Measurements from ENCODE around the gene SDC1.

SDC1 gene

DNA sequence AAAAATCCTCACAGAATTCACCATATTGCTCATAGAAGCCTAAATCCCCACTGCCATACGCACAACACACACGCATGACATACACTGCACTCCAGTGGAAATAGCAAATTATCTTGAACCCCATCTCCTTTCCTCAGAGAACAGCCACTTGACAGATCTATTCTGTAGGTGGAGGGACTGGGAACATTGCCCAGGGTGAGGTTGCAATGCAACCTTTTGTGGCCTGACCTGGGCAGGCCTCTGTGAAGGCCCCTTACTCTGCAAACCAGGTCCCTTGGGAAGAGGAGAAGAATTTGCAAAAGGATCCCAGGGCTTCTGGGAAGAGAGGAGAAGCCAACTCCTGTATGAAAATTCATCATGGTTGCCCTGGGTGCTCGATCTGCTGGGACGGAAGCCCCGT is 51.9 kb downstream of the SDC1 start:
- DNase-seq (ENCODE audit: low read depth in 2 of 3, low spot score in 1 of 3) = no peak

DNA sequence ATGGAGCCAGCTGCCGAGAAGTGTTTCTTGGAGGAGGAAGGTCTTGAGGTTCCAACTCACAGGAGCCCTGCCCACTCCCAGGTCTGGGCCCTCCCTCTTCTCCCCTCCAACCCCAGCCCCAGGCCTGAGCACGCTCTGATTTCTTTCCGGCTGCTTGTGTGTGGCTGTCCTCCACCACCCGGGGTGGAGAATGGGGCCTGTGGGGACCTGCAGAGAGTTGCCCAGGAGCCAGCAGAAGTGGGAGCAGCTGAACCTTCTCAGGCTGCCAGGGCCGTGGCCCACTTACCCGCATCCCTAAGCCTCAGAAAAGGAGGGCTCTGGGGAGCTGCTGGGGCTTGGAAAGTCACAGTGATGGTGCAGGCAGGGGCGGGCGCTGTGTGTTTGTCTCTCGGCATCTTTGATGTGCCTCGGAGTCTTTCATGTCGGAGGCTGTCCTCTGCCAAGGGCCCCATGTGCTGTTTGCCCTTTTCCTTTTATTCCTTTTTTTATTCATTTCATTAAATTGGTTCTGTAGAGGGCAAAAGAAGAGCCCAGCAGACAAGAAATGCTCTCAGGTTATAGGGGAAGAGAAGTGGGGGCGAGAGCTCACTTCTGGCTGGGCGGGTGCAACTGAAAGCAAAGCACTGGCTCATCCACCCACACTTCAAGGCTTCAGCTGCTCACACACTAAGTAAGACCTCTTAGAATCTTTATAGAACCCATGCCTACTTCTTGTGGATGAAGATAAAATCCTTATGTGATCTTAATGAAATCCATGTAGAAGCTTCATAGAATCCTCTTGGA is 52.5 kb downstream of the SDC1 start:
- no peak for DNase-seq (ENCODE audit: low read depth in 2 of 3, low spot score in 1 of 3)

DNA sequence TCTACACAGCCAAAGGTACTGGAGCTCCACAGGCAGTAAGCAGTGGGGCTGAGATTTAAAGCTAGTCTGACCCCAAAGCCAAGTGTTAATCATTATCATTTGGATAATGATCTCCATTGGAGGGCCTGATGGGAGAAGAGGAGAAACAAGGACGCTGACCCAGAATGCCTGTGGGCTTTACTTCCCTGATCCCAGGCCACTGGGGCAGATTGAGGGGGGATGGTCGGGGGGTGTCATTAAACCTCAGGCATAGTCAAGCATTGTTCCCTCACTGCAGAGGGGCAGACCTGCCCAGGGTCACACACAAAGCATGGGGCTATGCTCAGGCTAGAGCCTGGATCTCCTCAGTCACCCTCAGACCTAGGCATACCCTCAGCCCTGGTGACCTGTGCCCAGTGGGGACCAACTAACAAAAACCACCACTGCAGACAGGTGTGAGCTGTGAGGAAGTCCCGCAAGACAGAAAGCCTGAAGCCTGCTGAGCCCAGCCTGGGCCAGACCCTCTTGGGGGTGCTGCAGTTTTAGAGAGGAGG is 53.4 kb downstream of the SDC1 start:
- DNase-seq (ENCODE audit: low read depth in 2 of 3, low spot score in 1 of 3) = no peak

DNA sequence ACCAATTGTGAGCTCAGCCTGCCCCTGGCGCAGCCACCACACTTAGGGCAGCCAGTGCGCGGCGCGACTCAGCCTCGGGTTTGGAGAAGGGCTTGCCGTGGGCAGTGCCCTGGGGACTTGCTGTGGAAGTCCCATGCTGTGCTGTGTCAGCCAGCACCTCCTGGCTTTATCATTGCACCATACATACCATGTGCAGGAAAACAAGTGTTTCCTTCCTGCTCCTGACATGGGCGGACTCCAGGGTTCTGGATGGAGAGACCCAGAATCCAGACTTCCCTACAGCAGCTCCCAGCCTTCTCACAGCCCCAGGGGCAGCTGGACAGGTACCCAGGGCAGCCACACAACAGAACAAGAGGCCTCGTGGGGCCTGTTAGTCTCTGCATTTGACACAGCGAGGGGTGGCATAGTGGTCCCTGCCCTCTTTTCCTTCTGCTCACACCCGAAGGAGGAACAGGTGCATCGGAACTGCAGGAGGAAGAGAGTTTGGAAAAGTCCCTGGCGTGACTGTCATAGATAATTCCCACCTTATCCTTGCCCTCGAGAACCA is 54.2 kb downstream of the SDC1 start:
- no peak for DNase-seq (ENCODE audit: low read depth in 2 of 3, low spot score in 1 of 3)

DNA sequence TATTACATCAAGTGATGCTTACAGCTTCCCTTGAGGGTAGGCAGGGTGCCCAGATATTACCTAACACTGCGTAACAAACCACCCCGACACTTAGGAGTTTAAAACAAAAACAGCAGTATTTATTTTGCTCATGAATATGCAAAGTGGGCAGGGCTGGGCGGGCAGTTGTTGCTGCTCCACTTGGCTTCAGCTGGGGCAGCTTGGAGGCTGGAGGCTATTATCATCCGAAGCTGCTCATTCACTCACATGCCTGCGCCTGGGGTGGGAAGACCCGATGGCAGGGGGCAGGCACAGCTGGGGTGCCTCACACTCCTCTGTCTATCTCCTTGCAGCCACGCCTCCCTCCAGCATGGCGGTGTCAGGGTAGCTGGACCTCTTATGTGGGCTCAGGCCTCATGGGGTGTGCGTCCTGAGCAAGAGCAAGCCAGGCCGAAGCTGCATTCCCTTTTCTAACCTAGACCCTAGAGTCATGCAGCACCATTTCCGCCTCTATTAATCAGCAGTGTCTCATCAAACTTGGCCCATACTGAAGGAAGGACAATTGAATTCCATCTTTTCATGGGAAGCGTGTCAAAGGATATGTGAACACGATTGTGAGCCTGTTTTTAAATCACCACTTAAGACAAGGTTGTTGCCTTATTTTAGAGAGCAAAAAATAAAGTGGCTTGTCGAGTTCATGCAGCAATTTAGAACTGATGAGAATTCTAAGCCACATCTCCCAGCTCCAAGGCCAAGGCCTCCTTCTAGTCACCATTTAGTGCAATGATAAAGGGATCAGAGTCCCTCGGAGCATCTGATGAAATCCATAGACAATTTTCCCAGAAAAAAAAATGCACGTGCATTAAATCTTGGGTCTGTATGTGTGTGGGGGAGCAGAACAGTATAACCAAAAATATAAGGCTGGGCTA is 54.9 kb downstream of the SDC1 start:
- DNase-seq (ENCODE audit: low read depth in 2 of 3, low spot score in 1 of 3) = no peak

DNA sequence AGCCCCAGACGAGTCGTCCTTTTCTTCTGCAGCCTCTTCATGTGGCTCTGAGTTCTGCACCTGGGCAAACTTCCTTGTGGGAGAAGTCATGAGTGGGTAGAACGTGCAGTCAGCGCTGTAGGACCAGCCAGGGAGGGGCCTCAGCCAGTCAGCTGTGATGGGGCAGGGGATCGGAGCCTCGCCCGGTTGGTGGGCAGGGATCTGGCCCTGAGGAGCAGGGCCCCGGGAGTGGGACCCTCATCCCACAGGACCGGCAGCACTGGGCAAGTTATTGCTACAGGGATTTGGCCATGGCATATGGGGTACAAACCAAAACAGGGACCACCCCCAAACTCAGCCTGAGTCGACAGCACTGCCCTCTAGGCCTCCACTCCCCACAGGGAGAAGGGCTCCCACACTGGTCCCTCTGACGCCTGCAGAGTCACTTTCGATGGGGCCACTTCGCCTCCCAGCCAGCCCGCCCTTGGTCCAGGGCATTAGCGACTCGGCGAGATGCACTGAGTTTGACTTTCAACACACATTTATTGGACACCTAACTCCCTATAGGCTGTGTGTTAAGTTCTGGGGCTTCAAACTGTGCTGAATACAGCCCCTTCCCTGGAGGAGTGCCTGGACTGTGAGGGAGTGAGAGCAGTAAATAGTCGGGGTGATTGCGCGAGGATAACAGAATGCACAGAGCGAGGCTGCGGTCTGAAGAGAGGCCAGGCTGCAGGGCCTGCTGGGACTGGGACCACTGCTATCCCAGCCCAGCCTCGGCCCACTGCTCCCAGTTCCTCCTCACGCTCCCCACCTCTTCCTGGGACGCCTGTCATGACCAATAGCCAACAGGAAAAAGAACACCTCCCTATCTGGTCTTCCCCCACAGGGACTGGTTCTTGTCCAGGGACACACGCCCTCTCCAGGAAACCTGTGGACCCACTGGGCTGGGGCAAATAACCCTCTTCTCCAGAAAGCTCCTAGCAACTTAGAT is 55.9 kb downstream of the SDC1 start:
- DNase-seq (ENCODE audit: low read depth in 2 of 3, low spot score in 1 of 3) = no peak

DNA sequence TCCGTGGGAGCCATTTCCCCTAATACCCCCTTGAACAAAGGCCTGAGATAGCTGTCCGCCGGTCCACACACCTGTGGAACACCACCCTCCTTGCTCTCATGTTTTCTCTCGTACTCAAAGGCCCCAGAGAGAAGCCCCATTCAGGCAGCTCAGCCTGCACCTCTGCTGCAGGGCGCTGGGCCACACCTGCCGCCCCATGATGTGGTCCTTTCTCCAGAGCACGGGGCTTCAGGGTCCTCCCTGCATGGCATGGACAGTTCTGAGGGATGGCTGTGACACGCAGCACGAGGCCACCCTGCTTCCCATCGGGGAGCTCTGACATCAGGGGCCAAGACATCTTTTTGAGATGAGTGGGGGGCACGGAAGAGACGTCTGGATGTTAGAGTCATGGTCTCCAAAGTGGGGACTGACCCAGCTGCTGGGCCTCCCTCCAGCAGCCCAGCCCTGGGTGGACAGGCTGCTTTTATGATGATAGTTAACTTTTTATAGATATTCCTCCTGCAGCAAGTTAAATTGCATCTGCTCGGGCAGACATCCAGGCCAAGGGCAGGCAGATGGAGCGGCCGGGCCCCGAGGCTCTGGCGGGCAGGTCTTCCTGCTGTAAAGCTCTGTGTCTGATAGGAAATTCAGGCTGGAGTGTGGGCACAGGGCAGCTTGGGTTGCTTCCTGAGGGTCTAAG is 56.7 kb downstream of the SDC1 start:
- no peak for DNase-seq (ENCODE audit: low read depth in 2 of 3, low spot score in 1 of 3)

DNA sequence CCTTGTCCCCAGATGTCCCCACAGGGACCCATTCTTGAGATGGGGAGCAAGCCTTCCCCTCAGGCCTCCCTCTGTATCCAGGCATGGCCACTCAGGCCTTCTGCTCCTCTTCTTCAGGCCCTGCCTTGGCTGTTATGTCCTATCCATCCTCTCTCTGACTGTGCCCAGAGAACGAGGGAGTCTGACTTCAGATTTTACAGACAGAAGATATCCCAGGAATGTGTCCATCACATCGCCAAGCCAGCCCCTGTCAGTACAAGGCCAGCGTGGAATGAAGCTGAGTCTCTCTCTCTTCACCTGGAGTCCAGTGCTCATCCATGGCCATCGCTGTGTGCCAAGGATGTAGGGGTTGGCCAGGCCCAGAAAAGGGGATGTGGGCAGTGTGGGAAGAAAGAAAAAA is 57.6 kb downstream of the SDC1 start:
- no peak for DNase-seq (ENCODE audit: low read depth in 2 of 3, low spot score in 1 of 3)

DNA sequence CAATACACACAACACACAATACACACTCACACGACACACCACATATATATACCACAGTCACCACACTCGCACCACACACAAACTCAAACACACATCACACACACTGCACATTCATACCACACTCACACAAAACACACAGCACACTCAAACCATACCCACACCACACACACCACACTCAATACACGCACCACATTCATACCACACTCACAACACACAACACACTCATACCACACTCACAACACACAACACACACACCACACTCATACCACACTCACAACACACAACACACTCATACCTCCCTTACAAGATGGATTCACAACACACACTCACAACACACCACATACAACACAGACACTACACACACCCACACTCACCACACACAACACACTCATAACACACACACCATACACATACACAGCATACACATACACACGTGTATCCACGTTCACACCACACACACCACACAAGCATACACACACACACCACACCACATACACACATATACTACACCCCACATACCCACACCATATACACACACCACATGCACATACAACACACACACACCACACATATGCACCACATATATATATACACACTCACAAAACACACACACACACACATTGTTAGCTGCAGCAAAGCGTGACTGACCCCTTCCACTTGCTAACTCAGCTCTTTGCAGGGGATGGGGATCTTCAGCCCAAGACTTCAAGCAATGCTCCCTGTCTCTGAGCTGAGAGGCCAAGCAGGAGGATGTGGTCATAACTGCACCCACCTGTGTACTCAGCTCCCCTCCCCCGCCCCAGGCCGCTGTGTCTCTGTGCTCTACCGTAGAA is 59.0 kb downstream of the SDC1 start:
- DNase-seq (ENCODE audit: low read depth in 2 of 3, low spot score in 1 of 3) = no peak

DNA sequence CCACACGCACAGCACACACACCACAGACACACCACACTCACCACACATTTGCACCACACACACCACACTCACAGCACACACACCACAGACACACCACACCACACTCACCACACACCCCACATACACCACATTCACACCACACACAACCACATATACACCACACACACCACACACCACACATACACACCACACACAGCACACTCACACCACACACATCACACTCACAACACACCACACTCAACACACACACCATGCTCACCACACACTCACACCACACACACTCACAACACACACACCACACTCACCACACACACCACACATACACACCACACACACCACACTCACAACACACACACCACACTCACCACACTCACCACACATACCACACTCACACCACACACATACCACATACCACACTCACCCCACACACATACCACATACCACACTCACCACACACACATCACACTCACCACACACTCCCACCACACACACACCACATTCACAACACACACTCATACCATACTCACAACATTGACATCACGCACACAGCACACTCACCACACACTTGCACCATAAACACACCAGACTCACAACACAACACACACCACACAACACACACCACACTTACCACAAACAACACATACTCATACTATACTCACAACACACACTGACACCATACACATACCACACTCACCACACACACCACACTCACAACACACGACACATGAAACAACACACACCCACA is 60.0 kb downstream of the SDC1 start:
- DNase-seq (ENCODE audit: low read depth in 2 of 3, low spot score in 1 of 3) = no peak

DNA sequence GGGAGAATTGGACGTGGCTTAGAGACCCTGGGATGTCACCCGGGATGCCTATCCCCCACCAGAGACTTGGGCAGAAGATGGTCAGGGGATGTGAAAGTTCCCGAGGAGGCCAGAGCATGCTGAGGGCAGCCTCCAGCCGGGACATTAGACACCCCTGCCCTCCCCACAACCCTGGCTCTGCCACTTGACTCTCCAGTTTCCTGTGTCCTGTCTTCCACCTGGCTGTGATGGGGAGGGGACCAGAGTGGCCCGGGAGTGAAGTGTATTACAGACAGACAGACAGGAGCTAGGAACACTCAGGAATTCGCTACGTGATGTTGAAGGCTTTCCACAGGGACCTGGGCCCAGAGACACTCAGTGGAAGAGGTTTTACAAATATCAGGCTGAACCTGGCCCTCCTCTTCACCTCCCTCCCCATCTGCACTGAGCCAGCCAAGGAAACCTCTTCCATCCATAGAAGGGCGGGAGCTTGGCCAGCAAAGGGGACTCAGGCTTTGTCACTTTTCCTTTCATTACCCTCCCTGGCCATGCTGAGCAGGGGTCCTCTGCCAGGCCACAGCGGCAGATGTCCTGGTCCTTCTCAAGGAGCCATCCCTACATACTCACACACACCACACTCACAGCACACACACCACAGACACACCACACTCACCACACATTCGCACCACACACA is 60.7 kb downstream of the SDC1 start:
- DNase-seq (ENCODE audit: low read depth in 2 of 3, low spot score in 1 of 3) = no peak

DNA sequence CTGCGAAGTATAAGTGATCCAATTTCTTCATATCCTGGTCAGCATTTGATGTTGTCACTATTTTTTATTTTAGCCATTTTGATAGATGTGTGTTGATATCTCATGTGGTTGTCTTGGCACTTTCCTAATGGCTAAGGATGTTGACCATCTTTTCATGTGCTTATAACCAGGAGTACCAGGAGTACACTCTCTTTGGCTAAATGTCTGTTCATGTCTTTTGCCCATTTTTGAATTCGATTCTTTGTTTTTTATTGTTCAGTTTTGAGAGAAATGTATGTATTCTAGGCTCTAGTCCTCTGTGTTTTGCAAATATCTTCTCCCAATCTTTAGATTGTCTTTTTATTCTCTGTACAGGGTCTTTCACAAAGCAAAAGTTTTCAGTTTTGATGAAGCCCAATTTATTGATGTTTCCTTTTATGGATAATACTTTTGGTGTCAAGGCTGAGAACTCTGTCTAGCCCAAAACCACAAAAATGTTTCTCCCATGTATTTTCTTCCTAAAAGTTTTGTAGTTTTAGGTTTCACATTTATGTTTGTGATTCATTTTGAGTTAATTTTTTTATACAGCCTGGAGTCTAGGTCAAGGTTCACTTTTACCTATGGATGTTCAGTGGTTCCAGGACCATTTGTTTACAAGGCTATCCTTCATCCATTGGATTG is 65.4 kb downstream of the SDC1 start:
- no peak for DNase-seq (ENCODE audit: low read depth in 2 of 3, low spot score in 1 of 3)

DNA sequence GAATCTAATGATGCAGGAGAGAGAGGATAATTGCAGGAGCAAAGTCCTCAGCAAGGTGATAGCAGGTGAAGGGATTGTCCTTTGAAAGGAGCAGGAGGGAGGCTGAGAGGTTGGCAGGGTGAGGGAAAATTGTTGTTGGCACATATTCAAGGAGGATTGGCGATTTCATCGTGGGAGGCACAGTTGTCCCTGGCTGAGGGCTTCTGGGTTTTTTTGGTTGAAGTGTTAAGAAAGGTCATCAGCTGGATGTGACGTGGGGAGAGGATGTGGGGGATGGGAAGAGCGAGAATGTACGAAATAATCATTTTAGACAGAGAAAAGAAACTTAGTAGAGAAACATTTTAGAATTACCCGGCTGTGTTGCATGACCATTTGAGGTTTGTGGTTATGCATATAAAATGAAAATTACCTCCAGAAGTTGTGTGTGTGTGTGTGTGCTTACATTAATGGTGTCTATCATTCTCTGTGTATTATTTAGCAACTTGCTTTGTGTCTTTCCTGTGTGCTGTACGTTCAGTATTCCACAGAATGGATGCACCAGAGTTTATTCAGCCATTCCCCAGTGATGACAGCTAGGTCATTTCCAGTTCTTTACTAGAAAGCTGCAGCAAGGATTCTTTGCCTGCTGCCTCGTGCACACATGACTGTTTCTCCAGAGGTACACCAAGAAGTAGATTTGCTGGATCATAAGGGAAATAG is 67.6 kb downstream of the SDC1 start:
- DNase-seq (ENCODE audit: low read depth in 2 of 3, low spot score in 1 of 3) = no peak

DNA sequence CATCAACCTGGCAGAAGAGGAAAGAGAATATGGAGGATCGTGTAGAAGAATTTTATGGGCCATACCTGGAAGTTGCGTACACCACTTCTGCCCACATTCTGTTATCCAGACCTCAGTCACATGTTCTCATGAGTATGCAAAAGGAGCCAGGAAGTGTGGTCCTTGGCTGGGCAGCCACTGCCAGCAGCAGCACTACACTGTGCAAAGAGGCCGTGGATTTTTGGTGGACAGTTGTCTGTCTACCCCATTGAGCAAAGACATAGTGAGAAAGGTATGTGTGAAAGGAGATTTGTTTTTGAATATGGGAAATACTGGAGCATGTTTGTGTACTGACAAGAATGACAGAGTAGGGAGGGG is 68.1 kb downstream of the SDC1 start:
- DNase-seq (ENCODE audit: low read depth in 2 of 3, low spot score in 1 of 3) = no peak

DNA sequence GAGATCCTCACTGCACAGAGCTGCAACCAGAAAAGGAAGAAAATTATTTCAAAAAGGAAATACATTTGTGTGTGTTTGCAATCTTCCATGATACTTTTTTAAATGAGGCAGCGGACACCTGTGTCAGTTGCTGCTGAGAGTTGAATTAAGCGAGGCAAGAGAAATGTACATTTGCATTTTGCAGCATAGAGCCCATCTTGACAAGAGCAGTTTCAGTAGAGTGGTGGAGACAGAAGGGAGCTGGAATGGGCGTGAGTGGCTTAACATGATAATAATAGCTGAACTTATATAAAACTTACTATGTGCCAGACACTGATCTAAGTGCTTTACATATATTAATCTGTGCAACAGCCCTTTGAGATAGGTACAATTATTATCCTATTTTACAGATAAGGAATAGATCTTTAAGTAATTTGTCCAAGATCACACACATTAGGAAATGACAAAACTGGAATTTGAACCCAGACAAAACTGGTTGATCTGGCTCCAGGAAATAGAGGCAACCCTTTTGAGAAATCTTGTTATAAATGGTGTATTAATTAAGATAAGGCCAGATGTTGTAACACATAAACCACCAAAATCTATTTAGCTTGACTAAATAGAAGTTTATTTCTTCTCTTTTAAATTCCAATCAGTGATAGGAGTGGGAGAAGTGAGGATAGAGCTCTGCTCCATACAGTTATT is 68.7 kb downstream of the SDC1 start:
- no peak for DNase-seq (ENCODE audit: low read depth in 2 of 3, low spot score in 1 of 3)

DNA sequence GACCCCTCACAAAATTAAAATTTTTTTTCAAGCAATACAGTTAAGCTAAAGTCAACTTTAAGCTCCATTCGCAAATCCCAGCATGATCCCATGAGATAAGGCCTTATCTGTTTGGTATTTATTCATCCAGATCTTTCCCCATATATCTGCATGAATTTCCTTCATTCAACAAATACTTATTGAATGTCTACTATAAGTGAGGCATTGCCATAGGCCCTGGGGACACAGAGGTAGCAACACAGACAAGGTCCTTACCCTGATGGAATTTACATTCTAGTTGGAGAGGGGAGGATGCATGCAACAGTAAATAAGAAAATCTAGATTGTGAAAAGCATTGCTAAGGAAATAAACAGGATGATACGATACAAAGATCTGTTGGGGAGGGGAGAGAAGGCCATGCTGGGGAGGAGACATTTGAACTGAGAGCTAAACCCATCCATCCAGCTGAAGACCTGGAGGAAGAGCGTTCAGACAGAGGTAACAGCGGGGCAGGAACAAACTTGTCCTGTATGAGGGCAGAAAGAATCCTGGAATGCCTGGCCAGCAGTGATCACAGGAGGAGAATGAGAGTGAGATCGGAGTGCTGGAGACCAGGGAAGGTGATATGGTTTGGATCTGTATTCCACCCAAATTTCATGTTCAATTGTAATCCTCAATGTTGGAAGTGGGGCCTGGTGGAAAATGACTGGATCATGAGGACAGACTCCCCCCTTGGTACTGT is 71.6 kb downstream of the SDC1 start:
- no peak for DNase-seq (ENCODE audit: low read depth in 2 of 3, low spot score in 1 of 3)

Data from stimulated activated CD4-positive, alpha-beta T cell treated with anti-CD3 and anti-CD28 coated beads, Interleukin-12 subunit alpha, Interleukin-12 subunit beta, amount 100 ng/mL, for 48 hours (primary cell).